ENCODE results near the gene GADD45G. TPM values are rescaled to one million over a fixed set of nuclear protein-coding genes. Genes with fewer than 3 reads are reported as not detected.
A peak's percentile ranks its signal among the peaks of the same experiment; 100 is the strongest.

GADD45G gene
- polyA plus RNA-seq, 2 of the 4 experiments (the other 2 are of a cell fraction): 0.15 to 0.16 TPM

GRCh38 chr9:89592213-89592815 lies 12.5 kb upstream of the GADD45G start:
- Histone ChIP-seq H3K4me3 (no peak overlapping the region), H3K4me2 (no peak overlapping the region), H3K27ac (no peak overlapping the region), H3K4me1 (no peaks in the 10 kb centered on the region), H3K9me3 (no peaks in the 10 kb centered on the region)
- WGBS (ENCODE audit: missing lambda C conversion rate): 62% methylated on average over 9 of the region's 12 CpGs
- DNase-seq (ENCODE audit: low read depth in 1 of 2, low spot score in 1 of 2) (no peak), FAIRE-seq (no peak), ATAC-seq (no peak)
- ChIA-PET CTCF (interaction anchor here (0.9 to 9.9 kb wide), 10 partner anchors 10 to 530 kb away, joined by 3 to 183 read pairs (median 18); no protein-coding TSS in a partner anchor), POLR2A (no interaction called here)
- TF ChIP-seq CHD2 (IDR thresholded peaks at IDR 0.05; ENCODE audit: low read length, partially characterized antibody) (no peak), CTCF (IDR thresholded peaks at IDR 0.05) (no peak), KDM1A (IDR thresholded peaks at IDR 0.05; ENCODE audit: low read depth) (no peak), FOSB (CRISPR knock-in tag; IDR thresholded peaks at IDR 0.05) (no peak), EHMT2 (IDR thresholded peaks at IDR 0.05; ENCODE audit: low read depth) (no peak), CEBPB (IDR thresholded peaks at IDR 0.05) (no peak), REST (IDR thresholded peaks at IDR 0.05) (no peak), FOXS1 (CRISPR knock-in tag; IDR thresholded peaks at IDR 0.05) (no peak), BCL3 (IDR thresholded peaks at IDR 0.05) (no peak)

- Histone ChIP-seq H3K9me3 (no peaks in the 10 kb centered on the region), H3K4me3 (no peak overlapping the region), H3K4me2 (no peak overlapping the region), H3K27ac (no peak overlapping the region), H3K4me1 (no peaks in the 10 kb centered on the region)
- CTCF ChIA-PET: interaction anchor here (0.7 to 9.9 kb wide), 17 partner anchors 8 to 550 kb away, joined by 3 to 183 read pairs (median 6); no protein-coding TSS in a partner anchor
- DNase-seq (ENCODE audit: low read depth in 1 of 2, low spot score in 1 of 2): peak in 1 of 2 experiments; percentile 37
- WGBS (ENCODE audit: missing lambda C conversion rate): 30% methylated on average over 11 of the region's 13 CpGs
- peak; percentile 30 to 77; a peak in 3 of 6 replicates for ATAC-seq
- TF ChIP-seq RCOR1 (IDR thresholded peaks at IDR 0.05; ENCODE audit: low read depth, low read length) (no peak), NPAS2 (CRISPR knock-in tag; IDR thresholded peaks at IDR 0.05; ENCODE audit: borderline replicate concordance) (no peak), NR3C1 (IDR thresholded peaks at IDR 0.05) (no peak), TFCP2L1 (CRISPR knock-in tag; IDR thresholded peaks at IDR 0.05) (no peak), USF2 (IDR thresholded peaks at IDR 0.05) (no peak), GATA3 (IDR thresholded peaks at IDR 0.05; ENCODE audit: borderline replicate concordance) (no peak), EP300 (IDR thresholded peaks at IDR 0.05) (no peak), RNF2 (IDR thresholded peaks at IDR 0.05; ENCODE audit: borderline replicate concordance, low read depth) (no peak), CBX8 (IDR thresholded peaks at IDR 0.05) (no peak), ZNF302 (CRISPR knock-in tag; IDR thresholded peaks at IDR 0.05) (no peak), E2F6 (IDR thresholded peaks at IDR 0.05; ENCODE audit: borderline replicate concordance, low read depth) (no peak), RFX5 (IDR thresholded peaks at IDR 0.05) (no peak), FOXS1 (CRISPR knock-in tag; IDR thresholded peaks at IDR 0.05) (no peak)
- FAIRE-seq: no peak
- POLR2A ChIA-PET: no interaction called here
Observed at GRCh38 chr9:89592963-89593726, 11.7 kb upstream of the GADD45G start.

All from A549 (cell line).